HG02678 (cell line): ENCODE measurements around the gene MDFI.
A peak's percentile ranks its signal among the peaks of the same experiment; 100 is the strongest.

ENCODE experiments used
- ATAC-seq: cut with Tn5 transposase; IDR thresholded peaks from one replicate; pipeline ENCODE4 v1.9.1; 2021; ENCODE audit warnings: mild to moderate bottlenecking, moderate library complexity; ENCODE audit not compliant: unreplicated experiment

MDFI gene

DNA sequence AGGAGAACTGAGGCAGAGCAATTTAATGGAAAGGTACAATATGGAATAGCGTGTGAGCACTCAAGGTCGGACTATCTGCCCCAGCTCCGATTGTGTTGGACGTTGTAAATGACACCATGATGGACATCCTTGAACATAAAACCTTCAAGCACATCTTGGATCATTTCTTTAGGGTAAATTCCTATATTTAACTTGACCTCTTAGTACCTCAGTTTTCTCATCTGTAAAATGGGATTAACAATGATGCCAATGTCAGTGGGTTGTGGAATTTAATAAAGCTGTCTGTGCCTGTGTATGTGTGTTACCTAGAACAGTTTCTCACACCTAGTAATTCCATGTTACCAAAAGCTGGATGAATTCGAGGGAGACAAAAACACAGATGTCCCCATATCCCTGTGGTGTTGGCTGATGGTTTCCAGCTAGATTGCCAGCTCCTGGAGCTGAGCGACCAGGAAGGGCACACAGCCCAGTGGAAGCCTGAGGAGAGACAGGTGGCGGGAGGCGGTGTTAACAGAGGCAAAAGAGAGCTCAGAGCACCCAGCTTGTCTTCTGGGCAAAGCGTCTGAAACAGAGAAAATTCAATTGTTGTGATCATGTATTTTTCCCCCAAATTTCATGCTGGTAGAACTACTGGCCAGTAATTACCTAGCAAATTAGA, 32.6 kb downstream of the MDFI start:
- no peak for ATAC-seq

DNA sequence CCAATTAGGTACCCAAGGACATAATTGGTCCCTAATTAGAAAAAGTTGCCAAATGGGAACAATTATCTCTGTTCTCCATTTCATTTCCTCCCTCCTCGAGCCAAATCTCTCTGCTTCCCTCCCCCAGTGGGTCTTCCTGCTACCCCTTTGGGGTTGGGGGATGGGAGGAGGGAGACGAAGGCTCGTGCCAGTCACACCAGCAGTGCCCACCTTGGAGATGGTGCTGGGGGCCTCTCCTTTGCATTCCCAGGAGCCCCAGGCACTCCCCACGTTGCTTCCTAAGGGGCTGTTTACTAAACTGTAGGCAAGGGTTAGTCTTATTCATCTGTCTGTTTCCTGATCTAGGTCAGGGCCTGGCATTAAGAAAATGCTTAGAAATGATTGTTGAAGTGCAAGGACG, 33.1 kb downstream of the MDFI start:
- no peak for ATAC-seq

DNA sequence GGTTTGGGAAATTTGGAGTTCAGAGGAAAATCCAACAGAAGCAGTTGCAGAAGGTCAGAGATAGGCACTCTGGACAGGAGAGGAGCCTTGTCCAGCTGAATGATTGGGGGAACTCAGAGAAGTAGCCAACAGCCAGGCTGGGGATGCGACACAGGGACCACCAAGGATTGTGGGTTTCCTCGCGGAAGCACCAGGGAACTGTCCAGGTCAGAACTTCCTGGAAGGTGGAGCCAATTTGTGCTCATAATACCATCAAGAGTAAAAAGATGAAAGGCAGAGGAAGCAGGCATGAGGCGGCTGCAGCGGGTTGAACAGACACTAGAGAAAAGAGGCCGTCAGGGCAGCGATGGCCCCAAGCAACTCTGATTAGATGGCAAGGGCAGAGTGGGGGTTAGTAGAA, 33.7 kb downstream of the MDFI start:
- ATAC-seq: no peak

DNA sequence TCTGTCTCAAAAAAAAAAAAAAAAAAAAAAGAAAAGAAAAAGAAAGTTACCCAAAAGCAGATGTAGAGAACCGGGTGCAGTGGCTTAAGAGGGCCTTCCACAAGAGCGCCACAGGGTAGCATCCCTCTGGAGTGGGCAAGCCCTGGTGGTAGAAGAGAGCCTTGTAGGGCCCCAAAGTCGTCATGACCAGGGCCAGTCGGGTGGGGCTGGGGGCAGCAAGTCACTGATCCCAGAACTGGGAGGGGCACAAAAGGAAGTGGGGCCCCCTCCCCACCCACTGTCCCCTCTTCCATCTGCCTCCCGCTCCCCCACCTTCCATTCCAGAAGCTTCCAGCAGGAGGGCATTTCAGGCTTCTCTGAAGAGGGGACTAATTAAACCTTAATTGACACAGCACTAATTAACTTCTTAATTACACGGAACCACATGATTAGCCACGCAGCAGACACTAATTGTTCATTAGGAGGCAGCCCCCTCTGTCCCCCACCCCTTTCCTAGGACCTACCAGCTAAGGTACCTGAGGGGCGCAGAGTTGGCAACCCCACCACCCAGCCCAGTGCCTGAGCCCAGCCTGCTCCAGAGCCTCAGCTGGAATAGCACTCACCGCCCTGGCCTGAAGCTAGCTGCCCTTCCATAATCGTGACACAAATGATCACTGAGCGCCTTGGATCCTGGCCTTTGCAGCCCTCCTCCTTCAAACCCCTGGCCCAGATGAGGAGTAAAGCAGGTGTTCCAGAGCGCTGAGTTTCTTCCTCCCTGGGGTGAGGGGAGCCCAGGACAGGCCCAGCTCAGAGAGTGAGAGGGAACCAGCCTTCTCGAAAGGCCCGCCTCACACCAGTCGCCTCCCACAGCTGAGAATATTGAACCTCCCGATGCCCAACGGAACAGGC, 34.8 kb downstream of the MDFI start:
- no peak for ATAC-seq

DNA sequence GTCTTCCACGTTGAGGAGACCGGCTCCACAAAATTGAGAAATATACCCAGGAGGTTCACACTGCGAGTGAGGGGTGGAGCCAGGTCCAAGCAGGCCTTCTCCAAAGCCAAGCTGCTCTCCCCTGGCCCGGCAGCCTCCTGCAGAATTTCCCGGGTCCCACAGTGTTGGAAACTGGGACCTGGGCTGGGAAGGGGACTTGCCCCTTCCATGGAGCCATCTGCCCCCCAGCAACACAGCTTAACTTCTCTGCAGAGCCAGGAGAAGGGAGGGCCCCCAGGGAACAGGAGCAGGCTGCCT, 35.4 kb downstream of the MDFI start:
- no peak for ATAC-seq

DNA sequence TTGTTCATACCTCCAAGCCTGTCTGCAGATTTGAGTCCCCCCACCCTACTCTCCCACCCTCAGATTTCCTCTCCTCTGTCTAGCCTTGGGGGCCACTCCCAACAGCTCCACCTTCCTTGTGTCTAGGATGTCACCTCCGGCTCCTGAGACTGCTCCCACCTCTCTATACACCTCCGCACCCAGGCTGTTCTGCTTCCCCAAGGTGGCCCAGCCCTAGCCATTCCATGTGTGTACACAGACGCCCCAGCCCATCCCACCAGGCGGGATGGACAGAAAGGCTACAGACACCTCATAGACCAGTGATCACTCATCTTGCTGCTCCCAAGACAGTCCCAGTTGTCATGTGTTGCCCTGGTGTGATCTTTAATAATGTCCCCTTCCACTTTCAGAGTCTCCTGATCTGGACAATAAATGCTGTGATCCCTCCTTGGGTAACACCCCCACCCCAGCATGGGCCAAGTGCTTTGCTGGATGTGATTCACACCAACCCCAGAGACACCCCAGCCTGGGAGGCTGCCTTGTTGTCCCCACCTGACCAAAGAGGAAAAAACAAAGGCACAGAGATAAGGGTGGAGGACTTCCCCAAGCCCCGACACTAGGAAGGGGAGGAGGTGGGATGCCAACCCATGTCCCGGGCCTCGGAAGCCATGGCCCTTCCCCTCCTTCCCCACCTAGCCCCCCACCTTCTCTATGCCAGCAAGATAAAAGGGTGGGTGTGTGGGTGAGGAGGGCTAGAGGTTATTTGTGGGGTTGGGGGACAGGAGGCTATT, 36.1 kb downstream of the MDFI start:
- ATAC-seq: no peak

DNA sequence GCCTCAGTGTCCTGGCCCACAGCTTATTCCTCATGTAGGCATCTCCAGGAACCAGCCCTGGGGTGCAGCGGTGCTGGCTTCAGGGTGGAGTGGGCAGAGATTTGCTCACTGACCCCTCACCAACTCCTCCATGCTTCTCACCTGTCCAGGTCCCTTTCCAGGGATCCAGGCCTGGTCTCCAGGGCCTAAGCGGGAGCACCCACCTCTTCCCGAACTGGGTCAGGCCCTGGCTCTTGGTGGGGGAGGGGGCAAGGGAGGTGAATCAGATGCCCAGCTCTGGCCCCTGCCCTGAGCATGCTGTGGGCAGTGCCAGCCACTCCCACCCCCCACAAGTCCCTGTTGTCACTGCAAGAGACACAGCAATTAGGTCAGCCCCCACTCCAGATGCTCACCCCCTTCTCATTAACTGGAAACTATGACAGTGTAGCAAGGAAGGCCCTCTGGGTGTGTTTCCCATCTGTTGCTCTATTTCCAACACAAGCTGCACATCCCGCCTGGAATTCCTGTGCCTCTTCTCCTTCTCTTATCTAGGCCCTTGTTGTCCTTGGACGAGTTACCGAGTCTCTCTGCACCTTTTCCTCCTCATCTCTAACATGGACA, 37.0 kb downstream of the MDFI start:
- ATAC-seq: no peak

DNA sequence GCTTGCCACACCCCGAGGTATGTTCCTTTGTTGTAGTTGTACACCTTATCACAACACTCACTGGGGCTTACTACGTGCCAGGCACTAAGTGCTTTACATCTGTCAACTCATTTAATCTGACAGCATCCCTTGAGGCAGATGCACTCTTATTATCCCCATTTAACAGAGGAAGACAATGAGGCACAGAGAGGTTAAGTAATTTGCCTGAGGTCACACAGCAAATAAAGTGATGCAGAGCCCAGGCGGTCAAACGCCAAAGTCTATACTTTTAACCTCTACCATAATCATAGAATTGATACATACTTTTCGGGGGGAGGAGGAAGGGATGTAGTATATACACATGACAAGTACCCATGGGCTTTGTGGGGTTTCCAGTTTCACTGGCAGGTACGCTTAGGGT, 37.7 kb downstream of the MDFI start:
- no peak for ATAC-seq

DNA sequence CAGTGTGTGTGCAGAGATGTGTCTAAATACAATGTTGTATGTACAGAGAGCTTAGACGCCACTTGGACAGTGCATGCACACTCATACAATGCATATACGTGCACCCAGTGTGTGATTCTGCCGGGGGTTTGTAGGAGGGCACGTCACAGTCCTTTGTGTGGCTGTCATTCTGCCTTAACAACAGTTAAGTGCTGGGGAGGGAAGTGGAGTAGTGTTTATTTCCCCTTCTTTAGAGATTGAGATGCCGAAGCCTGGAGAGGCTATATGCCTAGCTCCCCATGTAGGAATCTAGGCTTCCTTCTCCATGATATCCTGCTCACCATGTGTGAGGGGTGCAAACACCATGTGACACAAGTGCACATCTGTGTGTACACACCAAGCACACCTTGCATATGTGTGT, 38.2 kb downstream of the MDFI start:
- no peak for ATAC-seq

DNA sequence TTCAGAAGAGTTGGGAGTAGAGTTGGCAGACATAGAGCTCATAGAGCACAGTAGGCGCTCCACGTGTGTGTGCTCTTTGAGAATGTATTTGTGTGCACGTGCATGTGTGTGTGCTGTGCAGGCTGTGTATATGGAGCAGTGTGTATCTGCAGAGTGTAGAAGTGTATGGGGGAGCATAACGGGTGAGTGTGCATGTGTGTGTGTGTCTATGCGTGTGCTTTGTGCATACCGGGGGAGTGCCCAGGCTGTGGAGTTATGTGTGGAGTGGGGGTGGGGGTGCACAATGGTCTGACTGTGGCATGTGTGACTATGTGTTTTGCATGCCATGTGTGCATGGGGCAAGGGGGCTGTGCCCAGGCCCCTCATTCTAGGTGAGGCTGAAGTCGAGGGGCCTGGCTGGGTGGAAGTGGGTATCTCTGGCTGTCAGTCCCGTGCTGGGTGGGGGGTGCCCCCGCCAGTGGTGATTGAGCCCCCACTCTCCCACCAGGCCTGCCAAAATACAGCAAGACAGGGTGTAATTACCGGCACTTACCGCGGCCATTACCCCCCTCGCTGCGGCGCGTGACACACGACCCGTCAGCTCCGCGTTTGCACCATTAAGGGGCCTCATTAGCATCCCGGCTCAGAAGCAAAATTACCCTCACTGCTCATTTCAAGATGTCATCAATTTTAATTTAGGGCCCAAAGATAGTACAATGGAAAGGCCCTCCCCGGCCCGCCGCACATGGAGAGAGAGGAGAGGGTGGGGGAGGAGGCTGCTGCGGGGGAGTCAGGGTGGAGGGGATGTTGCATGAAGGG, 39.1 kb downstream of the MDFI start:
- ATAC-seq: no peak

DNA sequence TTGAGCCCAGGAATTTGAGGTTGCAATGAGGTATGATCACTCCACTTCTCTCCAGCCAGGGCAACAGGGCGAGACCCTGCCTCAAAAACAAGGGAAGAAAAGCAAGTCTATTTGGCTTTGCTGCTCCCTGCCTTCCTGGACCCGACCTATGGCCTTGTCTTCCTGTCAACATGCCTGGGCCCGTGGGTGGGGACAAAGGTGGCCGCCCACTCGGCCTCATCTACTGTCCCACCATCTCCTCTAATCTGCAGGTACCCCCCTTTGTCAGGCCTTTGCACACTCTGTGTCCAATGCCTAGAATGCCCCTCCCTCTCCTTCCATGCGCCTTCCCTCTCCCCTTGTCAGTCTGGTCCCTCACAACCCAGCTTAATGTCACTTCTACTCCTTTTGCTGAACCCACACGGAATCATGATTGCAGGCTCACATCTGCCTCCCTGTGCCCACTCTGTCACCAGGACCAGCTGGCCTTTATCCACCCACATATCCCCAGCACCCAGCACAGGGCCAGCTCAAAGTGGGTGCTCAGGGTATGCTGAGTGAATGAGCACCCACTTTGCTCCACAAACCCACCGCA, 40.3 kb downstream of the MDFI start:
- ATAC-seq: no peak

DNA sequence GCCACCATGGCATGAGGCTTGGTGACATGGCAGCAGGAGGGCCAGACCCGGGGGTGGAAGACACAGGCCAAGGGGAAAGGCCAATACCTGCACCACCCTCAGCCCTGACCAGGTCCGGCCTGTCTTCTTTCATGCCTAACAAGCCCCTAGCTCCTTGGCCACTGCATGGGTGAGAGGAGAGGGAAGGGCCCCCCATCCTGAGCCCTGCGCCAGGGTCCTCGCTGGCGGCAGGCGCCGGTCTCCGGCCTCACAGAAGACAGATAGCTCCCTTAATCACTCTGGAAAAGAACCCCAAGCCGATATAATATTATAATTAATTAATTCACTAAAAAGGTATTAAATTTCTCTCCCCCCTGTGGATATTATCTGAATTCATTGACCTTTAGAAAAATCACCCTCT, 41.4 kb downstream of the MDFI start:
- no peak for ATAC-seq

DNA sequence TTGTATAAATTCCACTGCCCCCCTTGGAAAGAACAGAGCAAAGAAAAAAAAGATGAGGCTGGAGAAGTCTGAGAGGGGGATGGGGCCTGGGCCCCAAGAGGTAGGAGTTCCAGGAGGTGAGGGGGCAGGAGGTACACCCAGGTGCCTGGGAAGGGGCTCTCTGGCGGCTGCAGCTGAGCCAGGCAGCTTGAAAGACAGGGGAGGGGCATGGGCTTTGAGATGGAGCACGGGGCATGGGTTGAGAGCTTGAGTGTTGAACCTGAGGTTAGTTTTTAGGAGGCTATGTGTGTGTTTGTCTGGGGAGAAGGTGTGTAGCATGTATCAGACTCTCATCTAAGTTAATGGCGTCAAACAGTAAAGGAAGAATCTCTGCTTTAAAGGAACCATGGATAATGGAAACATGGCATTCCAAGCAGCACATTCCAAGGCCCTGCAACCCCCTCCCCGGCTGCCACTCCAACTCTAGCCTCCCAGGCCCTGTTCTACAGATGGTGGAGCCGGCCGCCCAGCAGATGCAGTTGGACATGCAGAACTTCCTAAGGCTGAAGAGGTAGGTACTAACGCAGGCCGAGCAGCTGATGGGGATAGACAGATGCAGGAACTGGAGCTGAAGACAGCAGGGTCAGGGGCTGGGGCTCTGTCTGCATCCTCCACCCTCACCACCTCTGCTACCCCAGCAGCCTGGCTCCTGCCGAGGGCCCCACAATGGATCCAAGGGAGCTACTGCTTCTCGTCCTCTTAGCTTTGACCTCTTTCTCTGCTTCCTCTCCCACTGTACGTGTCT, 42.1 kb downstream of the MDFI start:
- no peak for ATAC-seq

DNA sequence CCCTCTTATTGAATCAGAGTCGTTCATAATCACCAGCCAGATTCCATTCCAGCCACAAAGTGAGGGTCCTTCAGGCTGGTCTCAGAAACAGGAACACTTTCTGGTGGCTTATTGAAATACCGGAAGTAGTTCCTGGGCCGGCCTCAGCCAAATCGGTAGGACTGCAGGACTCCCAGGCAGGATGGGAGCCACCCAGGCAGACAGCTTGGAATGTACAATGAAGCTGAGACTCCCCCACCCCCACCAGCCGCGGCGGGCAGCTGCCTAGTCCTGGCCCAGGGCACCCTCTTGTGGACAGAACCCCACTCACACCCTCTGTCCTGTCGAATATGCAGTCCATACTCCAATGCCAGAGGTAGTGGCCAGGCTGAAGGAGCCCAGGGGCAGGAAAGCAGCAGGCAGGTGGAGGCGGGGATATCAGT, 43.8 kb downstream of the MDFI start:
- peak; percentile 56 for ATAC-seq

DNA sequence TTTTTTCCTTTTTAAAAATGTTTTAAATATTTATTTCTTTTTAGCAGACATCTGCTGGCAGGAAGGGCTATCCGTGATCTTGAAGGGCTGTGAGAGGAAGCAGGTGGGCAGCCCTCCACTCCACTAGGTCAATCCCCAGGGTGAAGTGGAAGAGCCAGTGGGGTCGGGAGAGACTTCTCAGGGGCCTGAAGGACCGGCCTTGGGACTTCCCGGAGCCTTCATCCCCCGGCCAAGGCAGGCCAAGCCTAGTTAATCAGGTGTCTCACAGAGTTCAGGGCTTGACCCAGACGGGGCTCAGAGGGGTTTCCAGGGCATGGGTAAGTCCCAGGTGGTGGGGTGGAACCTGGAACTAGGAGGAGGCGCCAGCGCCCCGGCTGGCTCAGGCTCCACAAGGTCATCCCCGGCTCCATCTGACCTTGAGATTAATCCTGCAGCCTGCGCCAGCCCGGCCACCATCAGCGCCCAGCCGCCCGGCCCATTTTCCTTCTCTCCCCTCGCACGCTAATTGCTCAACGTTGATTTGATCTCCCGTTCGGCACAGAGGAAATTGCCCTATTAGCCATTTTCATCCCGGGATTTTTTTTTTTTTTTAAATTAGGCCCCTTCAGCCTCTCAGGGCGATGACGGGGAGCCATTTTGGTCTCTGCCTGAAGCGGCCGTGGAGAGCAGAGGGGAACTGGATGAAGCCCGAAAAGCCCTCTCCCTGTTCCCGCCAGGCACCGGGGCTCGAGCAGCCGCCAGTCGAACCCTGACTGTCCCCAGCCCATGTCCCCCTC, 44.4 kb downstream of the MDFI start:
- ATAC-seq: no peak

DNA sequence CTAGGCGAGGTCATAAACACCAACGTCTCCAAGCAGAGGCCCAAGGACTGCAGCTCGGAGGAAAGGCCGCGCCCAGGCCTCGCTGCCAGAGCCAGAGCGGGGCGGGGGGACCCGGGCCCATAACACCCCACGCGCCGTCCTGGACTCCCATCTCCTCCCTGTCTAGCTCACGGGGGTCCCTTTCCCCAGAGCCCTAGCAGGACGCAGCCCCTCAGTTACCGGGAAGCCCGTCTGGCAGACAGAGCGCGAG, 44.9 kb downstream of the MDFI start:
- peak; percentile 6 for ATAC-seq

DNA sequence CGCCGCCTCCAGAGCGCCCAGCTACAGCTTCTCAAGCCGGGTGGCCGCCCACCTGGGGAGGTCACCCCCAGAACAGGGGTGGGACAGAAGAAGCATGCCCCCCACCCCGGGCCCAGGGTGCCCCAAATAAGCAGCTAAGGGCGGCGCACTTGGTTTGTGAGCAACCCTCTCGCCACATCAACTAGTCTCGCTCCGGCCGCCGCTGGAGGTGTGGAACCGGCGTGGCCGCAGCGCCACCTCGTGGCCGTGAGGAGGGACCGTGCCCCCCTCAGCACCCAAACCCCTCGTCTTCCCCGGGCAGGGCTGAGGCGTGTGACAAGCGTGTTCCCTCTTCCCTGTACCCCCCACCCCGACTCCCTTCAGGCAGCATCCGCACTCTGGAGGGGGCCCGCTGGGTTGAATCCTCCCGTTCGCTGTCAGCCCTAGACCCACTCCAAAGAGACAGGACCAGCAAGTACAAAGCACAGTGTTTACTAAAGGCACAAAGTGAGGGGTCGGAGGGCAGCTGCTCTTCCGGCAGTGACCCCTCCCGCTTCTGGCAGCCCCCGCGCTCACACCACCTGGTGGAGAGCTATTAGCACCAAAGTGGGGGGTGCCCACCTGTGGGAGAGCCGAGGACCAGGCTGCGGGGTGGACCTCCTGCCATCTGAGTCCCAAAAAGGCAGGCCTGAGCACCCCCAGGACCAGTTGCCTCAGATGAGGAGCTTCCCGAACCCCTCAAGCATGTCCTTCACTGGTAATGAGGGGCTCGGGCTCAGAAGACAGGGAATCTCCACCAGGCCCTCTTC, 45.4 kb downstream of the MDFI start:
- ATAC-seq: peak; percentile 80
